Measurements from ENCODE around the gene TMEM94. TPM values are rescaled to one million over a fixed set of nuclear protein-coding genes. Genes with fewer than 3 reads are reported as not detected.

Gene TMEM94
- total RNA-seq, 1 experiment from 2014 or later: 61.4 TPM

- no peak overlapping the region for H3K4me2 ChIP-seq (ENCODE audit: insufficient read depth, insufficient read length, low read length)
- H3T11ph ChIP-seq (ENCODE audit: low read length): no peak overlapping the region
- peak overlapping the region in 1 of 3 experiments; percentile 20; a peak in 1 of 7 replicates for H3K27ac Mint-ChIP-seq
- H3K27me3 Mint-ChIP-seq (ENCODE audit: low read depth): no peaks in the 10 kb centered on the region
- no peak overlapping the region for H3K23ac ChIP-seq (ENCODE audit: insufficient read length, low read depth, low read length)
- no peak overlapping the region for H3K9ac ChIP-seq (ENCODE audit: extremely low read depth, insufficient read length, low read length)
- H2BK20ac ChIP-seq (ENCODE audit: low read depth, low read length, poor library complexity, severe bottlenecking): no peak overlapping the region
- H3K4ac ChIP-seq (ENCODE audit: low read depth, low read length): no peak overlapping the region
- no peaks in the 10 kb centered on the region for H3K9me3 ChIP-seq (ENCODE audit: control insufficient read depth, low read depth, low read length)
- no peak overlapping the region for H2BK12ac ChIP-seq (ENCODE audit: insufficient read length, low read depth, low read length)
- H2AK5ac ChIP-seq (ENCODE audit: insufficient read length, low read length): no peak overlapping the region
- no peak overlapping the region for H3K27ac ChIP-seq (ENCODE audit: insufficient read length, low read depth, low read length)
- H3K18ac ChIP-seq (ENCODE audit: insufficient read length, low read depth, low read length): no peak overlapping the region
- WGBS (ENCODE audit: extremely low coverage, insufficient read length, low lambda C conversion rate): no CpG with 5 or more reads among the region's 20 CpGs
- H4K20me1 ChIP-seq (ENCODE audit: control insufficient read depth, insufficient read depth, insufficient read length): no peaks in the 10 kb centered on the region
- no peaks in the 10 kb centered on the region for H3K23me2 ChIP-seq (ENCODE audit: insufficient read length, low read depth, low read length, poor library complexity, severe bottlenecking)
- no peaks in the 10 kb centered on the region for H3K9me3 Mint-ChIP-seq
- H2AFZ ChIP-seq (ENCODE audit: low read length): no peak overlapping the region
- H2BK5ac ChIP-seq (ENCODE audit: insufficient read length, low read length): no peak overlapping the region
- no peaks in the 10 kb centered on the region for H3K79me1 ChIP-seq (ENCODE audit: insufficient read depth, low read depth, low read length, poor library complexity, severe bottlenecking)
- H3K4me1 Mint-ChIP-seq: no peaks in the 10 kb centered on the region
- DNase-seq: no peak
- no peak for TF ChIP-seq CTCF (conservative IDR thresholded peaks at IDR 0.05)
- H3K27me3 ChIP-seq (ENCODE audit: insufficient read depth, low read length): no peaks in the 10 kb centered on the region
- H2BK120ac ChIP-seq (ENCODE audit: low read depth, low read length, poor library complexity, severe bottlenecking): no peak overlapping the region
- no peaks in the 10 kb centered on the region for H3K4me1 ChIP-seq (ENCODE audit: insufficient read depth, low read length)
- H3K4me3 Mint-ChIP-seq: no peak overlapping the region
- no peak overlapping the region for H3K56ac ChIP-seq (ENCODE audit: insufficient read length, low read depth, low read length)
- H3K79me2 ChIP-seq (ENCODE audit: insufficient read depth, low read length): no peaks in the 10 kb centered on the region
- H4K91ac ChIP-seq (ENCODE audit: insufficient read length, low read depth, low read length): no peak overlapping the region
- H3K36me3 Mint-ChIP-seq (ENCODE audit: insufficient read depth in 1 of 3, low read depth in 3 of 3): peaks cover 0 to 40% (median 23%) of the 10 kb centered on the region in 3 experiments; a peak in 5 of 7 replicates
- no peak overlapping the region for H4K8ac ChIP-seq (replicated peaks; ENCODE audit: insufficient read length, low read depth, low read length)
- H3K14ac ChIP-seq (ENCODE audit: insufficient read depth, low read length): no peak overlapping the region
- H4K5ac ChIP-seq (ENCODE audit: insufficient read length, low read depth, low read length): no peak overlapping the region
- H2BK15ac ChIP-seq (ENCODE audit: low read depth, low read length): no peak overlapping the region
Observed at GRCh38 chr17:75506888-75507287, 50.5 kb downstream of the TMEM94 start.
